ENCODE results near the gene PRMT3. TPM values are rescaled to one million over a fixed set of nuclear protein-coding genes. Genes with fewer than 3 reads are reported as not detected.

The PRMT3 gene
- total RNA-seq, 1 experiment from 2014 or later = 24.0 TPM

GRCh38 chr11:20541503-20541902, 154.0 kb downstream of the PRMT3 start:
- CTCF ChIA-PET = no interaction called here
- Mint-ChIP-seq H3K9me3 (ENCODE audit: low read depth, unreplicated experiment) (no peaks in the 10 kb centered on the region), H3K4me1 (ENCODE audit: low read depth, unreplicated experiment) (no peaks in the 10 kb centered on the region), H3K36me3 (ENCODE audit: insufficient read depth, unreplicated experiment) (no peaks in the 10 kb centered on the region), H3K4me3 (ENCODE audit: low read depth, unreplicated experiment) (no peak overlapping the region), H3K27ac (ENCODE audit: unreplicated experiment) (no peak overlapping the region), H3K27me3 (ENCODE audit: unreplicated experiment) (peaks cover 25% of the 10 kb centered on the region)
- DNase-seq = no peak
- intact Hi-C loops (cut with micrococcal nuclease; ENCODE audit: unreplicated experiment) = no loop called here
- no TSS peak for BruUV-seq (replicated peaks)
- no peak for TF ChIP-seq CTCF (IDR thresholded peaks at IDR 0.05; ENCODE audit: unreplicated experiment)

- H3K9me3 Mint-ChIP-seq (ENCODE audit: low read depth, unreplicated experiment) = no peaks in the 10 kb centered on the region
- no peak for TF ChIP-seq CTCF (IDR thresholded peaks at IDR 0.05; ENCODE audit: unreplicated experiment)
- H3K4me1 Mint-ChIP-seq (ENCODE audit: low read depth, unreplicated experiment) = no peaks in the 10 kb centered on the region
- no peak for DNase-seq
- no peak overlapping the region for H3K27ac Mint-ChIP-seq (ENCODE audit: unreplicated experiment)
- intact Hi-C loops (cut with micrococcal nuclease; ENCODE audit: unreplicated experiment) = no loop called here
- no peaks in the 10 kb centered on the region for H3K36me3 Mint-ChIP-seq (ENCODE audit: insufficient read depth, unreplicated experiment)
- CTCF ChIA-PET = no interaction called here
- no peak overlapping the region for H3K4me3 Mint-ChIP-seq (ENCODE audit: low read depth, unreplicated experiment)
- H3K27me3 Mint-ChIP-seq (ENCODE audit: unreplicated experiment) = peaks cover 21% of the 10 kb centered on the region
- BruUV-seq (replicated peaks) = no TSS peak
These were observed 157.2 kb downstream of the PRMT3 start for GRCh38 chr11:20544603-20545237.

- TF ChIP-seq CTCF (IDR thresholded peaks at IDR 0.05; ENCODE audit: unreplicated experiment) = no peak
- no TSS peak for BruUV-seq (replicated peaks)
- intact Hi-C loops (cut with micrococcal nuclease; ENCODE audit: unreplicated experiment) = no loop called here
- Mint-ChIP-seq H3K4me1 (ENCODE audit: low read depth, unreplicated experiment) (no peaks in the 10 kb centered on the region), H3K9me3 (ENCODE audit: low read depth, unreplicated experiment) (no peaks in the 10 kb centered on the region), H3K27ac (ENCODE audit: unreplicated experiment) (no peak overlapping the region), H3K27me3 (ENCODE audit: unreplicated experiment) (no peaks in the 10 kb centered on the region), H3K4me3 (ENCODE audit: low read depth, unreplicated experiment) (no peak overlapping the region), H3K36me3 (ENCODE audit: insufficient read depth, unreplicated experiment) (no peaks in the 10 kb centered on the region)
- no peak for DNase-seq
- CTCF ChIA-PET = no interaction called here
These were observed 159.9 kb downstream of the PRMT3 start for GRCh38 chr11:20547411-20547810.

- CTCF ChIA-PET = no interaction called here
- no peaks in the 10 kb centered on the region for H3K27me3 Mint-ChIP-seq (ENCODE audit: unreplicated experiment)
- peaks cover 3% of the 10 kb centered on the region for H3K9me3 Mint-ChIP-seq (ENCODE audit: low read depth, unreplicated experiment)
- BruUV-seq (replicated peaks) = no TSS peak
- TF ChIP-seq CTCF (IDR thresholded peaks at IDR 0.05; ENCODE audit: unreplicated experiment) = no peak
- H3K27ac Mint-ChIP-seq (ENCODE audit: unreplicated experiment) = no peak overlapping the region
- no peak overlapping the region for H3K4me3 Mint-ChIP-seq (ENCODE audit: low read depth, unreplicated experiment)
- H3K4me1 Mint-ChIP-seq (ENCODE audit: low read depth, unreplicated experiment) = no peaks in the 10 kb centered on the region
- DNase-seq = no peak
- intact Hi-C loops (cut with micrococcal nuclease; ENCODE audit: unreplicated experiment) = no loop called here
- H3K36me3 Mint-ChIP-seq (ENCODE audit: insufficient read depth, unreplicated experiment) = no peaks in the 10 kb centered on the region
These were observed 163.6 kb downstream of the PRMT3 start for GRCh38 chr11:20551096-20551495.
